Sigmoid colon (tissue), 7 donors: ENCODE measurements around the gene HEXA. TPM values are rescaled to one million over a fixed set of nuclear protein-coding genes. Genes with fewer than 3 reads are reported as not detected.

Experiments used
- DNase-seq: peaks from one replicate; pipeline ENCODE4 v3.0.0-alpha.2; 2019
- H3K27ac ChIP-seq, 4 donors: fragments of 200-600 bp; sonication (generic); one replicate each; pipeline ENCODE4 v1.5.1; 2016 to 2019; ENCODE audit warnings: mild to moderate bottlenecking in 1 of 4
- H3K27me3 ChIP-seq, 3 donors: fragments of 200-600 bp; sonication (generic); one replicate each; pipeline ENCODE4 v1.5.1; 2019; ENCODE audit warnings: mild to moderate bottlenecking in 1 of 3
- H3K36me3 ChIP-seq, 4 donors: fragments of 200-600 bp; sonication (generic); one replicate each; pipeline ENCODE4 v1.5.1; 2016 to 2019
- H3K4me1 ChIP-seq, 4 donors: fragments of 200-600 bp; sonication (generic); one replicate each; pipeline ENCODE4 v1.5.1; 2017 to 2019
- H3K4me3 ChIP-seq, 4 donors: fragments of 200-600 bp; sonication (generic); one replicate each; pipeline ENCODE4 v1.5.1; 2017 to 2019; ENCODE audit warnings: mild to moderate bottlenecking in 2 of 4, moderate library complexity in 1 of 4
- H3K9me3 ChIP-seq, 4 donors: fragments of 200-600 bp in 3 of 4; sonication (generic) in 3 of 4; one replicate each; pipeline versions ENCODE4 v1.5.1 to v1.6.1; 2013 to 2019
- EP300 ChIP-seq, 4 donors: sonication (generic); formaldehyde crosslinking; IDR thresholded peaks; one replicate each; pipeline ENCODE4 v1.6.1; 2017; ENCODE audit warnings: antibody characterized with exemption in 4 of 4
- POLR2A ChIP-seq, 2 donors: fragments of 450-650 bp; IDR thresholded peaks; one replicate each; pipeline ENCODE4 v1.6.1; 2016; ENCODE audit warnings: antibody characterized with exemption in 2 of 2, mild to moderate bottlenecking in 2 of 2, moderate library complexity in 2 of 2
- POLR2AphosphoS5 ChIP-seq, 4 donors: sonication (generic); formaldehyde crosslinking; IDR thresholded peaks; one replicate each; pipeline ENCODE4 v1.6.1; 2017; ENCODE audit warnings: antibody characterized with exemption in 4 of 4
- WGBS, 2 donors: extraction: QIAGEN DNeasy Blood & Tissue Kit; methylation state at CpG; one replicate each; pipeline ENCODE4 v1.1.7; 2013; 5-methylcytosine and 5-hydroxymethylcytosine counted together
- intact Hi-C: fragments of 100-400 bp; cut with DNase I; formaldehyde crosslinking; loops from one replicate; pipeline ENCODE4 v1.15.1; 2023
- polyA plus RNA-seq, 3 donors: library from polyadenylated mRNA; stranded (reverse); fragments of 200-250 nt; gene quantifications; one replicate each; pipeline ENCODE4 v1.2.3, GENCODE V29; 2013
- total RNA-seq, 4 donors: library from RNA; depleted of rRNA; stranded (reverse); fragments of >200 nt; gene quantifications; one replicate each; pipeline ENCODE4 v1.1.0, GENCODE V29; 2016
- TF ChIP-seq, protein P1 (sequence below), 4 experiments: fragments of 450-650 bp in 3 of 4; fragments of 200-600 bp in 1 of 4; IDR thresholded peaks; one replicate each; pipeline ENCODE4 v1.5.1; 2016 to 2019; ENCODE audit warnings: antibody characterized with exemption in 4 of 4, mild to moderate bottlenecking in 3 of 4, moderate library complexity in 2 of 4
- donor health status: healthy with polysubstance abuse.
- donor health status: Bipolar disorder and iron deficiency.
- donor health status: healthy.

Gene HEXA
- total and polyA plus RNA-seq, 7 donors, result 35.4 to 80.0 (median 58.3) TPM

DNA sequence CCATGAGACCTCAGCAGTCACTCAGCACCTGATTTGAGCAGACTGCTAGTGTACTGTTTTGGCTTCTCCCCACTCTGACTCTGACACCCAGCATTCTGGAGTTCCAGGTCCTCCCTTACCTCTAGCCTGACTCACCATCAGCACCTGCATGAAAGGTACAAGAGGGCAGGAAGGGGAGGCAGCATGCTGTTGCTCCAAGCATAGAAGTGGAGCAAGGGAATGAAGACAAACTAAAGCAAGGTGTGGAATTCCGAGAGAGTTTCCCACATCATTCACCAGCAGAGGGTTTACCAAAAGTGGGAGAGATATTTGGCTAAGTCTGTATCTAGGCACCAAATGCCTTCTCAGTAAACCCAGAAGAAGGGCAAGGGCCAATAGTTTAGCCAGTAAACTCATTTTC lies 21.3 kb downstream of the HEXA start:
- no peaks in the 10 kb centered on the region for H3K9me3 ChIP-seq
- DNase-seq, result no peak
- peaks cover 15 to 74% (median 56%) of the 10 kb centered on the region in 4 donors for H3K36me3 ChIP-seq
- H3K27ac ChIP-seq, result no peak overlapping the region
- peaks cover 0 to 6% (median 0%) of the 10 kb centered on the region in 4 donors for H3K4me1 ChIP-seq
- 93 to 100% methylated on average over 1 of the region's 1 CpG for WGBS, 2 donors
- H3K27me3 ChIP-seq, result no peaks in the 10 kb centered on the region
- intact Hi-C loops, result no loop called here
- TF ChIP-seq, protein P1, sequence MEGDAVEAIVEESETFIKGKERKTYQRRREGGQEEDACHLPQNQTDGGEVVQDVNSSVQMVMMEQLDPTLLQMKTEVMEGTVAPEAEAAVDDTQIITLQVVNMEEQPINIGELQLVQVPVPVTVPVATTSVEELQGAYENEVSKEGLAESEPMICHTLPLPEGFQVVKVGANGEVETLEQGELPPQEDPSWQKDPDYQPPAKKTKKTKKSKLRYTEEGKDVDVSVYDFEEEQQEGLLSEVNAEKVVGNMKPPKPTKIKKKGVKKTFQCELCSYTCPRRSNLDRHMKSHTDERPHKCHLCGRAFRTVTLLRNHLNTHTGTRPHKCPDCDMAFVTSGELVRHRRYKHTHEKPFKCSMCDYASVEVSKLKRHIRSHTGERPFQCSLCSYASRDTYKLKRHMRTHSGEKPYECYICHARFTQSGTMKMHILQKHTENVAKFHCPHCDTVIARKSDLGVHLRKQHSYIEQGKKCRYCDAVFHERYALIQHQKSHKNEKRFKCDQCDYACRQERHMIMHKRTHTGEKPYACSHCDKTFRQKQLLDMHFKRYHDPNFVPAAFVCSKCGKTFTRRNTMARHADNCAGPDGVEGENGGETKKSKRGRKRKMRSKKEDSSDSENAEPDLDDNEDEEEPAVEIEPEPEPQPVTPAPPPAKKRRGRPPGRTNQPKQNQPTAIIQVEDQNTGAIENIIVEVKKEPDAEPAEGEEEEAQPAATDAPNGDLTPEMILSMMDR (IDR thresholded peaks at IDR 0.05), result no peak
- TF ChIP-seq EP300 (IDR thresholded peaks at IDR 0.05), result no peak
- no peak for TF ChIP-seq POLR2AphosphoS5 (IDR thresholded peaks at IDR 0.05)
- H3K4me3 ChIP-seq, result no peak overlapping the region

DNA sequence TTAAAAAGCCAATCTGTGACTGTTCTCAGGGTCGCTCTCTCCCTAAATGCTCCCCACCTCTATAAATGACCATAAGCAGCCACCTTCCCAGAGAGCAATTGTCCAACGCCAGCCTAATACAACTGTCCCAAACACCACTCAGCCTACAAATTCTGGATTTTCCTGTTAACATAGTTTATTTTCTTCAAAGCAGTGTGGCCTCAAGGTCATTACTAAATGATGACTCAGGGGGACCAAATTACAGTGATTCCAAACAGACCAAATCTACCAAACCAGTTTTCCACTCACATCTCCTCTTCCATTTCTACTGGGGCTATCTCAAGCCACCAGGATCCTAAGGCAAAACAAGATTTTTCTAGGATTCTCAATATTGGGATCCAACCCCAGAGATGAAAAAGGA lies 22.5 kb downstream of the HEXA start:
- Histone ChIP-seq H3K9me3 (no peaks in the 10 kb centered on the region), H3K27me3 (no peaks in the 10 kb centered on the region), H3K36me3 (peaks cover 18 to 87% (median 65%) of the 10 kb centered on the region in 4 donors), H3K4me3 (no peak overlapping the region), H3K4me1 (no peaks in the 10 kb centered on the region), H3K27ac (no peak overlapping the region)
- intact Hi-C loops, result no loop called here
- WGBS, 2 donors, result 97 to 98% methylated on average over 2 of the region's 2 CpGs
- TF ChIP-seq EP300 (IDR thresholded peaks at IDR 0.05) (no peak), POLR2AphosphoS5 (IDR thresholded peaks at IDR 0.05) (no peak), POLR2A (IDR thresholded peaks at IDR 0.05) (no peak)
- TF ChIP-seq, protein P1 (IDR thresholded peaks at IDR 0.05), result no peak
- DNase-seq, result no peak

DNA sequence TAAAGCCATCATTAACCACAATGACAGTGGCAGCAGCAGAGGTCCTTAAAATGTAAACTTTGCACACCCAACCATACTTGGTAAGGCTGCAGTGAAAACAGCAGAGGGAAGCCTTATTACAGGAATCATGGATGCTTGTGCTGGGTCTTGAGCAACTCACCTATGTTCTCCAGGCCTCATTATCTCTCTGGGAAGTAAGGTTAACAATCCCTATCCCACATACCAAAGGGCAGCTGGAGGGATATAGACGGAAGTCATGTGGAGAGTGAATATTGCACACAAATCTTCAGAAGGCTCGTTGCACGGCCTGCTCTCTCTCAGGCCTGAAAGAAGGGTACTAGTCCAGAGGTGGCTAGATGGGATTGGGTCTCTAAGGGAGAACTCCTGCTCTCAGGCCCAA lies 30.0 kb downstream of the HEXA start:
- no peaks in the 10 kb centered on the region for H3K27me3 ChIP-seq
- TF ChIP-seq POLR2AphosphoS5 (IDR thresholded peaks at IDR 0.05) (no peak), POLR2A (IDR thresholded peaks at IDR 0.05) (no peak), EP300 (IDR thresholded peaks at IDR 0.05) (no peak)
- TF ChIP-seq, protein P1 (IDR thresholded peaks at IDR 0.05), result no peak
- WGBS, 2 donors, result 95 to 98% methylated on average over 3 of the region's 3 CpGs
- H3K4me3 ChIP-seq, result no peak overlapping the region
- H3K4me1 ChIP-seq, result no peaks in the 10 kb centered on the region
- H3K9me3 ChIP-seq, result no peaks in the 10 kb centered on the region
- peaks cover 14 to 77% (median 58%) of the 10 kb centered on the region in 4 donors for H3K36me3 ChIP-seq
- intact Hi-C loops, result no loop called here
- DNase-seq, result no peak
- no peak overlapping the region for H3K27ac ChIP-seq

DNA sequence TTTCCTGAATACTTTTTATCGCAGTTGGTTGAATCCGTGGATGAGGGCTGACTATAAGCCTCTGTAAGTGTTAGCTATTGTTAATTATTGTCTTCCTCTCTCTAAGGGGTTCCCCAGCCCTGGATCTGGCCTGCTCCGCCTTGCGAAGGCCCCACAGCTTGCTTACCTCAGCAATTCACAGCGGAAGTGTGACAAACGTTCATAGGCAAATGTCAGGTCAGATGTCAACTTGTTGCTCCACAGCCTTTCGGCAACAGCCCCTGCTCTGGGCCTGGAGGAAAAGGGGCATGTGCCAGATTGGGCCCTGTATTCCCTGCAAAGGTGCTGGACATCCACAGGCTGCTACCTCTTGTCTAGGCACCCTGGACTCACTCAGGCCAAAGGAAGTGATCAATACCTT lies 30.5 kb downstream of the HEXA start:
- 87 to 91% methylated on average over 7 of the region's 7 CpGs for WGBS, 2 donors

More for the DNA sequence above, 30.5 kb downstream of the HEXA start:
- peaks cover 14 to 72% (median 52%) of the 10 kb centered on the region in 4 donors for H3K36me3 ChIP-seq
- no peaks in the 10 kb centered on the region for H3K9me3 ChIP-seq
- TF ChIP-seq EP300 (IDR thresholded peaks at IDR 0.05), result no peak
- TF ChIP-seq, protein P1 (IDR thresholded peaks at IDR 0.05), result no peak
- TF ChIP-seq POLR2AphosphoS5 (IDR thresholded peaks at IDR 0.05), result no peak
- no peak for TF ChIP-seq POLR2A (IDR thresholded peaks at IDR 0.05)
- no peak overlapping the region for H3K27ac ChIP-seq
- H3K4me1 ChIP-seq, result peaks cover 0 to under 1% (median under 1%) of the 10 kb centered on the region in 4 donors
- intact Hi-C loops, result no loop called here
- H3K4me3 ChIP-seq, result no peak overlapping the region
- DNase-seq, result no peak
- H3K27me3 ChIP-seq, result no peaks in the 10 kb centered on the region
